Ishikawa (cell line): Measurements from ENCODE around the gene FRMD5.

ENCODE experiments used
- CEBPB ChIP-seq: IDR thresholded peaks from 2 replicates; pipeline ENCODE4 v1.6.1; 2012
- CREB1 ChIP-seq: IDR thresholded peaks from 2 replicates; pipeline ENCODE4 v1.6.1; 2012; ENCODE audit warnings: low read depth
- EP300 ChIP-seq: IDR thresholded peaks from 2 replicates; pipeline ENCODE4 v1.6.1; 2012; ENCODE audit warnings: borderline replicate concordance
- FOXM1 ChIP-seq: IDR thresholded peaks from 2 replicates; pipeline ENCODE4 v1.6.1; 2012; ENCODE audit warnings: low read depth, borderline replicate concordance
- MAX ChIP-seq: IDR thresholded peaks from 2 replicates; pipeline ENCODE4 v1.6.1; 2012
- NFIC ChIP-seq: IDR thresholded peaks from 2 replicates; pipeline ENCODE4 v1.6.1; 2012
- RAD21 ChIP-seq: IDR thresholded peaks from 2 replicates; pipeline ENCODE4 v1.6.1; 2012; ENCODE audit warnings: low read depth
- TAF1 ChIP-seq: IDR thresholded peaks from 2 replicates; pipeline ENCODE4 v1.6.1; 2012; ENCODE audit warnings: low read depth, mild to moderate bottlenecking
- TCF12 ChIP-seq: IDR thresholded peaks from 2 replicates; pipeline ENCODE4 v1.6.1; 2012; ENCODE audit warnings: low read depth
- TEAD4 ChIP-seq: IDR thresholded peaks from 2 replicates; pipeline ENCODE4 v1.6.1; 2012
- YY1 ChIP-seq: IDR thresholded peaks from 2 replicates; pipeline ENCODE4 v1.6.1; 2012; ENCODE audit warnings: low read depth
- ZBTB7A ChIP-seq: IDR thresholded peaks from 2 replicates; pipeline ENCODE4 v1.6.1; 2012; ENCODE audit warnings: low read depth
- TF ChIP-seq, protein P1 (sequence below): IDR thresholded peaks from 2 replicates; pipeline ENCODE4 v1.6.1; 2012; ENCODE audit warnings: low read depth, mild to moderate bottlenecking
- TF ChIP-seq, protein P2 (sequence below): IDR thresholded peaks from 2 replicates; pipeline ENCODE4 v1.6.1; 2012

DNA sequence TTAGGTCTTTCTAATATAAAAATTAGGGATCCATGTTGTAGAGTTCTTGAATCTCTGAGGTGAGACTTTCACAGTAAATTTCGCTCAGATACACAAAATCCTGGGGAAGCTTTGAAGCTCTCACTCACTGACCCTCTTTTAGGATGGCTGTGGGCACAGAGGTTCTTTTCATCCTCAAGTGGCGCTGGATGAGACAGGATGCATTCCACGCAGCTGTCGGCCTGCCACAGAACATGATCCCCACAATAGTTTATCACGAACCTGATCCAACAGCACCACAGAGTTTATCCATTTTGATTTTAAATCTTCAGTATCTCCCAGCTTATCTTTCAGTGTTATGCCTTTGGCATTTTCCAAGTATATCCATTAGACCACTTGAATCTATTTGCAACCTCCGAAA is 276.4 kb downstream of the FRMD5 start:
- TF ChIP-seq ZBTB7A (no peak), EP300 (no peak), FOXM1 (no peak), TEAD4 (no peak), MAX (no peak), CREB1 (no peak), TAF1 (no peak), NFIC (no peak), RAD21 (no peak), TCF12 (no peak), YY1 (no peak), CEBPB (no peak)
- TF ChIP-seq, protein P1, sequence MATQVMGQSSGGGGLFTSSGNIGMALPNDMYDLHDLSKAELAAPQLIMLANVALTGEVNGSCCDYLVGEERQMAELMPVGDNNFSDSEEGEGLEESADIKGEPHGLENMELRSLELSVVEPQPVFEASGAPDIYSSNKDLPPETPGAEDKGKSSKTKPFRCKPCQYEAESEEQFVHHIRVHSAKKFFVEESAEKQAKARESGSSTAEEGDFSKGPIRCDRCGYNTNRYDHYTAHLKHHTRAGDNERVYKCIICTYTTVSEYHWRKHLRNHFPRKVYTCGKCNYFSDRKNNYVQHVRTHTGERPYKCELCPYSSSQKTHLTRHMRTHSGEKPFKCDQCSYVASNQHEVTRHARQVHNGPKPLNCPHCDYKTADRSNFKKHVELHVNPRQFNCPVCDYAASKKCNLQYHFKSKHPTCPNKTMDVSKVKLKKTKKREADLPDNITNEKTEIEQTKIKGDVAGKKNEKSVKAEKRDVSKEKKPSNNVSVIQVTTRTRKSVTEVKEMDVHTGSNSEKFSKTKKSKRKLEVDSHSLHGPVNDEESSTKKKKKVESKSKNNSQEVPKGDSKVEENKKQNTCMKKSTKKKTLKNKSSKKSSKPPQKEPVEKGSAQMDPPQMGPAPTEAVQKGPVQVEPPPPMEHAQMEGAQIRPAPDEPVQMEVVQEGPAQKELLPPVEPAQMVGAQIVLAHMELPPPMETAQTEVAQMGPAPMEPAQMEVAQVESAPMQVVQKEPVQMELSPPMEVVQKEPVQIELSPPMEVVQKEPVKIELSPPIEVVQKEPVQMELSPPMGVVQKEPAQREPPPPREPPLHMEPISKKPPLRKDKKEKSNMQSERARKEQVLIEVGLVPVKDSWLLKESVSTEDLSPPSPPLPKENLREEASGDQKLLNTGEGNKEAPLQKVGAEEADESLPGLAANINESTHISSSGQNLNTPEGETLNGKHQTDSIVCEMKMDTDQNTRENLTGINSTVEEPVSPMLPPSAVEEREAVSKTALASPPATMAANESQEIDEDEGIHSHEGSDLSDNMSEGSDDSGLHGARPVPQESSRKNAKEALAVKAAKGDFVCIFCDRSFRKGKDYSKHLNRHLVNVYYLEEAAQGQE, result no peak
- TF ChIP-seq, protein P2, sequence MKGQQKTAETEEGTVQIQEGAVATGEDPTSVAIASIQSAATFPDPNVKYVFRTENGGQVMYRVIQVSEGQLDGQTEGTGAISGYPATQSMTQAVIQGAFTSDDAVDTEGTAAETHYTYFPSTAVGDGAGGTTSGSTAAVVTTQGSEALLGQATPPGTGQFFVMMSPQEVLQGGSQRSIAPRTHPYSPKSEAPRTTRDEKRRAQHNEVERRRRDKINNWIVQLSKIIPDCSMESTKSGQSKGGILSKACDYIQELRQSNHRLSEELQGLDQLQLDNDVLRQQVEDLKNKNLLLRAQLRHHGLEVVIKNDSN, result no peak
